GM21515 (cell line): ENCODE measurements around the gene CHRNA7.
"Not testable (repeated sequence)": the region's sequence is repeated elsewhere in the genome, so short reads cannot be mapped to it uniquely, and the experiment has no call there.

ENCODE experiments used
- ATAC-seq: cut with Tn5 transposase; IDR thresholded peaks from one replicate; pipeline ENCODE4 v1.9.1; 2021; ENCODE audit not compliant: unreplicated experiment

The CHRNA7 gene

DNA sequence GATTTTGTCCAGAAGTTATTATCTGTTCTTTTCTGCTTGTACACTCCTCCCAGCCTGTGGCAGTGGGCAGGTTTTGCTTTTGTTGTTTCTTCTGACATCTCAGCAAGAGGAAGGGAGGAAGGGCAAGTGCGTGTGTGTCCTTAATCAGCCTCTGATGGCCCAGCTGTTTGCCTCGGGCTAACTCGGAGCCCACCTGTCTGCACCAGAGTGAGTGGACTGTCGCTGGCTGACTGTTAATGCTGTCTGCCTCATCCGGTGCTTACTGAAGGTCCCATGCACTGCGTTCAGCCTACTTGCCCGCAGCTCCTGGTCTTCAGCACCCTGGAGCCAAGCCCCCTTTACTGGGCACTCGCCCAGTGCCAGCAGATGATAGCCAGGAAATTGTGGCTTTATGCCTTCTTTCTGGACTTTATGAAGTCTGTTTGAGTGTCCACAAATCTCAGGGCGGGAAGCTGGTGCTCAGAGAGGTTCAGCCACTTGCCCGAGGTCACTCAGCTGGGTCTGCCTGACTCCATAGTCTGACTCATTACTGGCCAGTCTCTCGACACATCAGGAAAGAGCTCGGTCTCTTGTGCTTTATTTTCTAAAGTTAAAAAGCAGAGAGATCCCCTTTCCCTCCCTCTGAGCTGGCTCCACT lies 89.5 kb downstream of the CHRNA7 start:
- ATAC-seq, result no peak

DNA sequence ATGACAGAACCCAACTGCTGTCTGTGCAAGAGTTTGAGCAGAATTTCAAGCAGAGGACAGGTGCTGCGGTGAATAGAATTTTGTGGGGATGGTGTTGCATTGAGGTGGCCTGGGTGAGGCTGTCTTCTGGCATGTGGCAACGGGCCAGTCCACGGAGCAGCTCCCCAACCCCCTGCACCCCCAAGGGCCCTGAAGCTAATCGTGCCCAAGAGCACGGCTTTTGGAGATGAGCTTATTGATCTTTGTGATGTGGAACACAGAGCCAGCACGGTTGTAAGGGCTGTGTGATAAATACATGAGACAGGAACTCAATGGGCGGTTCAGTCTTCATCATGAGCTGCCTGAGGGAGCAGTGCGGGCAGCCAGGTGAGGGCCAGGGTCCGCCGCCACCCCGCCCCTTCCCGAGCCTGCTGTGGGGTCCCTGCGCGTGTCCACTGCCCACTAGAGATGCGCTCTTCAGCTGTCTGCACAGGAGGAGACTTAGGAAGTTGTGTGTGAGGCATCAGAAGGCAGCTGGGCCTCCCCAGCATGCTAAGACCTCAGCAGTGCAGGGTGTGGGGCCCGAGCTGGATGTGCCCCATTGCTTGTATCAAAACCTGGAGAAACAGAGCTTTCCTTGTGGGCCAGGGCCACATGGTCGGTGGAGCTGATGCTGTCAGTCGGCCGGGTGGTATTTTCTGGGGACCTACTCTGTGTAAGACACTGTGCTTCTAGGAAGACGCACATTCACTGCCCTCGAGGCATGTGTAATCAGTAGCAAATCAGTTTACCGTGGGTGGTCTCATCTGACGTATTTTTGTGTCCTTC lies 90.5 kb downstream of the CHRNA7 start:
- ATAC-seq, result no peak

- ATAC-seq, result no peak
Observed at GRCh38 chr15:32121384-32121695, 91.0 kb downstream of the CHRNA7 start.

DNA sequence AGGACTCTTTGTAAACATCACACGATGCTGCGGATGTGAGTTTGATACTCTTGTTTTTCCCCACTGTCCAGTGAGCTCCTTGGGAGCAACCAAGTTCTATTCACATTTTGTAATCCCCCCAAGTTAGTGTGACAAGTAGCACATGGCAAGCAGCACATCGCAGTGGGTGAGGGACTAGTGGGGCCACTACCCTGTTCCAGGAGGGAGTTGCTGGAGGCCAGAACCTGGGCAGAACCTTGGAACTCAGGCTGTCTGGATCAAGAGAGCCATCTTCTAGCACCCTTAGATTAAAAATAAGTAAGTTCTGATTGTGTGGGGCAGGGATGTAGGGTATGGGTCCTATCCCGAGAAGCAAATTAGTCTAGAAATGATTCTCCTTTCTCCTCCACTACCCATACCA lies 91.7 kb downstream of the CHRNA7 start:
- no peak for ATAC-seq

DNA sequence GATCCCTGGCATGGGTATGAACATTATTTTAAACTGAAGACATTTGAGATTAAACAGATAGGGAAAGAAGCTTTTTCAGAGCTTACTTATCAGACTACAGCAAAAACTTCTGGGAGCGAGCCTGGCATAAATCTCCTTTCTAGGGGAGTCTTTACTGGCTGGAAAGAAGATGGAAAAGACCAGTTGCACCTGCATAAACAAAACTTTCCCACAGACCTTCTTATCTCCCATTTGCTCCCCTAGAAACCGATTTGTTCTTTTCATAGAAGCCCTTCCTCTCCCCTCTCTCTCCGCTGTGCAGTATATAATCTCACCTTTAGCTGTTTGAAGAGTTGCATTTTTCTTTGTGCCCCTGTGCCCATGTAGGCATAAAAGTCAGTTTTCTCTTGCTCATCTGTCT lies 93.2 kb downstream of the CHRNA7 start:
- no peak for ATAC-seq

GRCh38 chr15:32124726-32125125 lies 94.4 kb downstream of the CHRNA7 start:
- ATAC-seq, result no peak

DNA sequence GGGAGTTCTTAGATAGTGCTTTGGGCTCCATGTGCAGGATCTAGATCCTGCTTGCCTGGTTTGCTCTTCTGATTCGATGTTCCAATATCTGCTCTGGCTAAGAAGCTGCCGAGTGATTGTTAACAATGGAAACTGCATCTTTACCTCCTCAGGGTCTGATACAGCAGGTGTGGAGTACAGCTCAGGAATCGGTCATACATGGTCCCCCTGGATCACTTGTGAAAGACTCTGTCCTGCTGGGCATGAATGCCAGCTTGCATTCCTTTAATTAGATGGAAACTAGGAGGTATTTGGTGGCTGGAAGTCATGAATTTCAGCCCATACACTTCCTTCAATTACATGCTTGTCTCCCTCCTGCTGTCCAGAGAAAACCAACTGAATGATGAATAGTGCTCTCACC lies 95.3 kb downstream of the CHRNA7 start:
- no peak for ATAC-seq

DNA sequence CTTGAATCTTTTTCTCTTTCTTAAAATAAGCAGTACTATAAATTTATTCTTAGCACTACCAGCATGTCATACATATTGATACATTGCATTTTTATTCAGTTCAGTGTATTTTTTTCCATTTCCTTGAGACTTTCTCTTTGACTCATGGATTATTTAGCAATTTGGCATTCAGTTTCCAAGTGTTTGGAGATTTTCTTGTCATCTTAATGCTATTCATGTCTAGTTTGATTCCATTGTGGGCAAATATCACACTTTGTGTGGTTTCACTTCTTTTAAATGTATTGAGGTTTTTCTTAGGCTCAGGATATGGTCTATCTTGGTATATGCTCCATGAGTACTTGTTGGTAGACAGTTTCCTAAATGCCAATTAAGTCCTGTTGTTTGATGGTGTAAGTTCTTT lies 99.5 kb downstream of the CHRNA7 start:
- no peak for ATAC-seq

GRCh38 chr15:32130823-32131222 lies 100.5 kb downstream of the CHRNA7 start:
- ATAC-seq, result no peak

DNA sequence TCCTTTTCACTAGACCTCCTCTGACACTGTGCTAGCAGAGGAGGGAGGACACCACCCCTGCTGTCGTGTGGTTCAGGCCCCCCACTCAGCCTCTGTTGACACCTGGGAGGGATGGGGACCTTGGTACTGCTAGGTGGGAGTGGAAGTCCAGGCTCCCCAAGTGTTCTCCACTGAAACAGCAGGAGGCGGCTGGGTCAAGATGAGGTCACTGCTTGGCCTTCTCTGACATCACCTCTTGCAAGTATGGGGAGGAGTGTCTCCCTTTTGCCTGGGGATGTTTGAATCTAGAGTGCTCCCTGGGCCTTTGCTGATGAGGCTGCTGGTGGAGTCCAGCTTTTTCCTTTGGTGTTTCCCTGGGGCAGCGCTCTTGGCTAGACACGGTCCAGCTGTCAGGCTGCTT lies 101.5 kb downstream of the CHRNA7 start:
- ATAC-seq, result no peak

- no peak for ATAC-seq
Observed at GRCh38 chr15:32132859-32133258, 102.5 kb downstream of the CHRNA7 start.

DNA sequence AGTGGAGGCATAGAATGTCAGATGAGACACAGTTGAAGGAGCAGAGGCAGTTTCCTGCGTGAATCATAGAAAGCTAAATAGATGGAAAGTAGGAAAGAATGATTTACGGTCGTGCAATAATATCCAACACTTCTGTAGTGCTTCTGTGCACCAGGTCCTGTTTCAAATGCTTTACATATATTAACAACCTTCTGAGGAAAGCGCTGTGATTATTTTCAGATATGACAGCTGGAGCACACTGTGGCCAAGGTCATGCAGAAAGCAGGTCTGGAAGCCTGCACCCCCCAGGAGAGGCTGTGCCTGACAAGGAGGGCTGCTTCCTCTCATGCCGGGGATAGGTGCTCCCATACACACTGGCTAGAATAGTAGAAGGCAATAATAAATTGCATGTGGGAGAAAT lies 104.5 kb downstream of the CHRNA7 start:
- ATAC-seq, result no peak

GRCh38 chr15:32135335-32135734 lies 105.0 kb downstream of the CHRNA7 start:
- no peak for ATAC-seq

GRCh38 chr15:32145512-32145911 lies 115.2 kb downstream of the CHRNA7 start:
- ATAC-seq, result not testable (repeated sequence)

DNA sequence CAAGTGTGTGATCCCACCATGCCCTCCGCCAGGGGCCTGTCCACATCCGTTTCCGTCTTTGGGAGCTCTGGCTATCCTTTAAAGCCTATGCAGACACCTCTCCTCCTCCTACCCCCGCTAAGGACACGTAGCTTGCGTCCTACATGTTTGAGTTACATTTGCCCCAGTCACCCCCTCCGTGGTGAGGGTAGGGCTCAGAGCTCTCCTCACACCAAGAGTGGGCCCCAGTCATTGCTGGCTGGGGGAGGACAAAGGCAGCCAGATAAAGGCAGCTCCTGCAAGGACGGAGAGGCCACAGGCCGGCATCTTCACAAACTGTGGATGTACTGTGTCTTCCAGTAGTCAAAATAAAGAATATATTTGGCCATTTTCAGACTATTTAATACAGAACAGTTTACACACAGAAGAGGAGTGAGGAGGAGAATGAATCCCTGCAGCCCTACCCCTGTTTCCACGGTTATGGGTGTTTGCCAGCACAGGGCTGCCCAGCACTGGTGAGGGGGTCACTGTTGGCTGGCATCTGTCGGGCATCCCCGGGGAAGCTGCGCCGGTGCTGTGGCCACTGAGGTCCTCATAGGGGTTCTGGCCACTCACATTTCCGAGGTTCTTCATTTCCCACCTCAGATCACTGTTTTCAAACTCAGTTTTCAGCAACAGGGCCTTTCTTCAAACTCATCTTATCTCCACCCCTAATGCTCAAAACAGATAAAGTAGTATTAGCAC lies 118.7 kb downstream of the CHRNA7 start:
- no peak for ATAC-seq

GRCh38 chr15:32152574-32152973 lies 122.3 kb downstream of the CHRNA7 start:
- no peak for ATAC-seq

- ATAC-seq, result not testable (repeated sequence)
Observed at GRCh38 chr15:32153868-32154623, 123.7 kb downstream of the CHRNA7 start.

GRCh38 chr15:32162143-32162542 lies 131.8 kb downstream of the CHRNA7 start:
- ATAC-seq, result not testable (repeated sequence)

DNA sequence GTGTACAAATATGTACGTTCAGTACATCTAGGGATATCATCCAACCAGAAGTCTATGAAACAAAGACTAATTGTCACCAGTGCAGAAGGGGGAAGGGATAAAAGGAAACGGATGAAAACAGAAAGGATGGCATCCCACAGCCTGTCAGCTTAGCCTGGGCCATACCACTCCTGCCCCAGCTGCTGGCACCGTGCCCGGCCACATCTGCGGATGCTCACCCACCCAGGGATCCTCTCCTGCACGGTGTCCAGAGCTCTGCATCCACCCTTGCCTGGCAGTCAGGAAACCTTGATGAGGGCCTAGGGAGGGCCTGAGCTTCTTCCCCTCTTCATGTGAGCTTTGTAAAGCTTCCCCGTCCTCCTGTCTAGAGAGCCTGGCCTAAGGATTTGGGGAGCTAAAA lies 133.8 kb downstream of the CHRNA7 start:
- ATAC-seq, result not testable (repeated sequence)

- ATAC-seq, result not testable (repeated sequence)
Observed at GRCh38 chr15:32164747-32165146, 134.4 kb downstream of the CHRNA7 start.

DNA sequence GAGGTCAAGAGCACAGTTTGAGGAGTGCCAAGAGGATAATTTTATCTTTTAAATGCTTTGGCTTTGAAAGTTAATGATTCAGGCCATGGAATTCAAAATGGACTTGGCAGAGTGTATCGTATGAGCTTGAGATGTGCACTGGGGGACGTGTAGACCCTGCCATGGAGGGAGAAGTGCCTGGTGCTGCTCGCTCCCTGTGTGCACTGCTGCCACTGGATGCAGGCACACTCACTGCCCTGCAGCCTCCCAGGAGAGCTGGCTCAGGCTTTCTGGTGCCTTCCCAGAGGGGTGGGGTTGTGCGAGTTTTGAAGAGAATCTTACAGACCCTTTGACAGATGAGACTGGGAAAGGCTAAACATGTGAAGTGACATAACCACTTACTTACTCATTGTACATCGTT lies 135.5 kb downstream of the CHRNA7 start:
- not testable (repeated sequence) for ATAC-seq
